Measurements from ENCODE around the gene RUVBL1. TPM values are rescaled to one million over a fixed set of nuclear protein-coding genes. Genes with fewer than 3 reads are reported as not detected.

Gene RUVBL1
- total and polyA plus RNA-seq, 4 donors, result 13.3 to 23.1 (median 13.9) TPM

DNA sequence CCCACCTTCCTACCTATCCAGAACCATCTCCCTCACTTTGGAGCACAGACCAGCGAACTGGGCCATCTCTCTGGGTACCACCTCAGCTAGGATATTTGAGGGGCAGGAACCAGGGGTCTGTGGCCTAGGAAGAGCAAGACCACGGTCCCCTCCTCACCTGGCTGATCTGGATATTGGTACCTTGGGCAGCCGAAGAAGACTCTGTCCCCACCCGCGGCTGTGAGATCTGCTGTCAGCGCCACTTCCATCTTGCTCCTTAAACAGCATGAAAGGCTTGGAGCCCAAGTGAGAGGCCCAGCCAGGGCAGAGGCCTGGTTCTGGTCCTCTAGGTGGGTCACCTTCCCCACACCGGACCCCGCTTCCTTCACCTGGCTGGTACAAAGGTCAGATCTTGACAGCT, 44.7 kb downstream of the RUVBL1 start:
- DNase-seq (ENCODE audit: low spot score), result no peak
- Histone ChIP-seq H3K9ac (ENCODE audit: low read depth in 1 of 2, low read length in 2 of 2) (no peak overlapping the region), H3K27ac (ENCODE audit: low read depth in 1 of 2, low read length in 2 of 2) (no peak overlapping the region), H3K27me3 (ENCODE audit: control insufficient read depth in 4 of 4, insufficient read depth in 4 of 4, low read length in 3 of 4) (no peaks in the 10 kb centered on the region), H3K4me3 (ENCODE audit: low read depth in 1 of 3, low read length in 3 of 3) (no peak overlapping the region), H3K36me3 (ENCODE audit: control insufficient read depth in 4 of 4, insufficient read depth in 3 of 4, low read depth in 1 of 4, low read length in 3 of 4) (no peaks in the 10 kb centered on the region), H3K9me3 (ENCODE audit: control insufficient read depth in 4 of 4, low read length in 3 of 4) (no peaks in the 10 kb centered on the region), H3K4me1 (ENCODE audit: control insufficient read depth in 4 of 4, insufficient read depth in 4 of 4, low read length in 3 of 4) (peaks cover 23 to 82% (median 66%) of the 10 kb centered on the region in 4 donors)
- no peak for TF ChIP-seq RXRA (IDR thresholded peaks at IDR 0.05)
- TF ChIP-seq FOXA2 (IDR thresholded peaks at IDR 0.05), result no peak
- WGBS, result 96% methylated on average over 8 of the region's 8 CpGs

DNA sequence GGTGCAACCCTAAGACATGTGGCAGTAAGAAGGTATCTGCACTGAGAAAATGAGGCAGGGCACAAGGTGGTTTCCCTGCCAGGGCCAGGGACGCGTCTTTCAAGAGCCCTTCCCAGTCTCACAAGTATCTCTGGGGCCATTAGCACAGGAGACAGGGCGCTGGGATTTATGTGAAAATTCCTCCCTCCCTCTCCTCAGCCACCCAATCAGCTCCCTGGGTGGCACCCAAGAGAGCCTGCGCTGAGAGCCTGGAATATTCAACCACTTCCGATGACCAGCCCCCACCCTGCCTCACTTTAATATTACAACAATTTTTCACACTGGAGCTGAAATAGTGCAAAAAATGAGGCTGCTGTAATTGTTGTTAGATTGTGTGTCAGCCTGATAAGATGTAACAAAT, 45.3 kb downstream of the RUVBL1 start:
- 96% methylated on average over 5 of the region's 5 CpGs for WGBS

More for the DNA sequence above, 45.3 kb downstream of the RUVBL1 start:
- DNase-seq (ENCODE audit: low spot score), result no peak
- H3K27ac ChIP-seq (ENCODE audit: low read depth in 1 of 2, low read length in 2 of 2), result no peak overlapping the region
- H3K9me3 ChIP-seq (ENCODE audit: control insufficient read depth in 4 of 4, low read length in 3 of 4), result no peaks in the 10 kb centered on the region
- H3K4me1 ChIP-seq (ENCODE audit: control insufficient read depth in 4 of 4, insufficient read depth in 4 of 4, low read length in 3 of 4), result peaks cover 23 to 81% (median 64%) of the 10 kb centered on the region in 4 donors
- TF ChIP-seq GABPA (IDR thresholded peaks at IDR 0.05 in 1 of 2, conservative IDR thresholded peaks at IDR 0.05 in 1 of 2) (no peak), SP1 (IDR thresholded peaks at IDR 0.05) (no peak), NR2F2 (IDR thresholded peaks at IDR 0.05) (no peak), FOXA2 (IDR thresholded peaks at IDR 0.05) (no peak), JUND (IDR thresholded peaks at IDR 0.05) (no peak), REST (IDR thresholded peaks at IDR 0.05) (no peak), RAD21 (IDR thresholded peaks at IDR 0.05) (no peak), HNF4A (conservative IDR thresholded peaks at IDR 0.05) (no peak), ZBTB33 (IDR thresholded peaks at IDR 0.05) (no peak), FOXA1 (IDR thresholded peaks at IDR 0.05) (no peak), YY1 (IDR thresholded peaks at IDR 0.05) (no peak), RXRA (IDR thresholded peaks at IDR 0.05) (no peak), HNF4G (IDR thresholded peaks at IDR 0.05) (no peak), TAF1 (conservative IDR thresholded peaks at IDR 0.05) (no peak), EGR1 (IDR thresholded peaks at IDR 0.05; ENCODE audit: low read depth in 2 of 2) (no peak), CTCF (IDR thresholded peaks at IDR 0.05; ENCODE audit: low read depth, low read length, missing input control) (no peak)
- TF ChIP-seq, protein P1, sequence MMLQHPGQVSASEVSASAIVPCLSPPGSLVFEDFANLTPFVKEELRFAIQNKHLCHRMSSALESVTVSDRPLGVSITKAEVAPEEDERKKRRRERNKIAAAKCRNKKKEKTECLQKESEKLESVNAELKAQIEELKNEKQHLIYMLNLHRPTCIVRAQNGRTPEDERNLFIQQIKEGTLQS (IDR thresholded peaks at IDR 0.05), result no peak
- TF ChIP-seq, protein P2, sequence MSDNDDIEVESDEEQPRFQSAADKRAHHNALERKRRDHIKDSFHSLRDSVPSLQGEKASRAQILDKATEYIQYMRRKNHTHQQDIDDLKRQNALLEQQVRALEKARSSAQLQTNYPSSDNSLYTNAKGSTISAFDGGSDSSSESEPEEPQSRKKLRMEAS (IDR thresholded peaks at IDR 0.05), result no peak
- H3K27me3 ChIP-seq (ENCODE audit: control insufficient read depth in 4 of 4, insufficient read depth in 4 of 4, low read length in 3 of 4), result no peaks in the 10 kb centered on the region
- H3K36me3 ChIP-seq (ENCODE audit: control insufficient read depth in 4 of 4, insufficient read depth in 3 of 4, low read depth in 1 of 4, low read length in 3 of 4), result no peaks in the 10 kb centered on the region
- no peak overlapping the region for H3K4me3 ChIP-seq (ENCODE audit: low read depth in 1 of 3, low read length in 3 of 3)
- no peak overlapping the region for H3K9ac ChIP-seq (ENCODE audit: low read depth in 1 of 2, low read length in 2 of 2)

Data from liver (tissue), 9 donors.